OCI-M2 (cell line): ENCODE results near the gene GIGYF2.
"Not testable (repeated sequence)": the region's sequence is repeated elsewhere in the genome, so short reads cannot be mapped to it uniquely, and the experiment has no call there.

ENCODE experiments used
- DNase-seq: peaks from one replicate; lab custom pipeline; 2025; ENCODE audit not compliant: unreplicated experiment; lab: John Stamatoyannopoulos, UW

The GIGYF2 gene

DNA sequence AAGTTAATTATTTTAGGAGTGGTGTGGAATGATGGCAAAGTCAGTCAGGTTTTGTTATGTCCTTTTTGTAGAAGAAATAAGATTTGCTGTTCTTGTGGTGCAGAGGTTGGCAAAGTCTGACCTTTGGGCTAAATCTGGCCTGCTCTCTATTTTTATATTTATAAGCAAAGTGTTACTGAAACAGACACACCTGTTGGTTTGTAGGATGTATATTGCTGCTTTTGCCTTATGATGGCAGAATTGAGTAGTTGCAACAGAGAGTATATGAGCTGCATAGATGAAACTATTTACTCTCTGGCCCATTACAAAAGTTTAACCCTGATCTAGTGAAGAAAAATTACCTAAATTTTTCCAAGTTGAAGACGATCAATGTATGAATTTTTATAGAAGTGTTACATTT lies 113.3 kb downstream of the GIGYF2 start:
- DNase-seq: no peak

GRCh38 chr2:232815569-232815968 lies 118.4 kb downstream of the GIGYF2 start:
- no peak for DNase-seq

DNA sequence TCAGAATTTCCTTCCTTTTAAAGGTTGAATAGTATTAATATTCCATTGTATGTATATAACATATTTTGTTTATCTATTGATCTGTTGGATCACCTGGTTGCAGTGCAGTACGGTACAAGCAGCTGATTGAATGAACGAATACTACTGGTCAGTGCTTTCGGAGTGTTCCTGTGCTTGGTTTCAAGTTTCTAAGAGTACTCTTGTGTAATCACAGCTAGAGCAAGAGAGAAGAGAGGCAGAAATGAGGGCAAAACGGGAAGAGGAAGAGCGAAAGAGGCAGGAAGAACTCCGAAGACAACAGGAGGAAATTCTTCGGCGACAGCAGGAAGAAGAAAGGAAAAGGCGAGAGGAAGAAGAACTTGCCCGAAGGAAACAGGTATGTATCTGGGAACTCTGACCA lies 119.5 kb downstream of the GIGYF2 start:
- DNase-seq: no peak

- DNase-seq: no peak
These were observed 120.6 kb downstream of the GIGYF2 start for GRCh38 chr2:232817756-232818155.

DNA sequence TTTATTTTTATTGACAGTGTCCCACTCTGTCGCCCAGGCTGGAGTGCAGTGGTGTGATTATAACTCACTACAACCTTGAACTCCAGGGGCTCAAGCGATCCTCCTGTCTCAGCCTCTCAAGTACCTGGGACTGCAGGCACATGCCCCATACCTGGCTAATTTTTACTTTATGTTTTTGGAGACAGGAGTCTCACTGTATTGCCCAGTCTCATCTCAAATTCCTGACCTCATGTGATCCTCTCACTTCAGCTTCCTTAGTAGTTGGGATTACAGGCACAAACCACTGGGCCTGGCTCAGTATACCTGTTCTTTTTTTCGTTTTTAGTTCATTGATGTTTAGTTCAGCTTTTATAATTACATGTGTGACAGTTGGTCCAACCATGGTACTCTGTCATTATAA lies 132.9 kb downstream of the GIGYF2 start:
- no peak for DNase-seq

DNA sequence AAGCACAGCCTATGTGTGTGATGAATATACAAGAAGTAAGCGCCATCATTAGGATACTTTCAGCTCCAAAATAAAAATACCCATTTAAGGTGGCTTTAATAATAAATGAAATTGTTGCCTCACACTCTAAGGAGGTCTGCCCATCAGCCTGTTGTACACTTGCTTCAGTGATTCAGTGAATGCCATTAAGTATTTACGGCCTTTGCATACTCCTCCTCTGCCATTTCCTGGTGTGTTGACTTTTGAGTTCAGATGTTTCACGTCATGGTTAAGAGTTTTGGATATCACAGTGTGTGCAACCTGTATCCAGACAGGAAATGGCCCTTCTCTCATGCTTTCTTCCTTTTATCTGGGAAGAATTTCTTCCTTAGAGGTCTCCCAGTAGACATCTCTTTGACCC lies 134.4 kb downstream of the GIGYF2 start:
- no peak for DNase-seq

DNA sequence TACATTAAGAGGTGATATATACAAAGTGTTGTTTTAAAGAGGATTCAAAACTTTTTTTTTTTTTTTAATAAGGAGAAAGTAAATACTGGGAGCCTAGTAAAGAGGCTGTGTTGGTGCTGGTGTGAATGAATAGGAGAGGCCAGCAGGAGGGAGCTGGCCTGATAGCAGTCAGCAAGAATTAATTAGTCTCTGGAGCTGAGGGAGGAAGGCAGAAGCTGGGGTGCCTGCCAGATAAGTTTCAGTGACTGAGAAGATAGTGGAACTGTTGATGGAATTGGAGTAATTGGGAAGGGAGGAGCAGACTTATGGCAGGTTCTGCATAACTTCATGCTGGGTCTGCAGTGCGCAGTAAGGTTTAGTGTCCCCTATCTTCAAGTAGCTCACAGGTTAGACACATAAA lies 136.7 kb downstream of the GIGYF2 start:
- DNase-seq: no peak

GRCh38 chr2:232835687-232836208 lies 138.6 kb downstream of the GIGYF2 start:
- no peak for DNase-seq

DNA sequence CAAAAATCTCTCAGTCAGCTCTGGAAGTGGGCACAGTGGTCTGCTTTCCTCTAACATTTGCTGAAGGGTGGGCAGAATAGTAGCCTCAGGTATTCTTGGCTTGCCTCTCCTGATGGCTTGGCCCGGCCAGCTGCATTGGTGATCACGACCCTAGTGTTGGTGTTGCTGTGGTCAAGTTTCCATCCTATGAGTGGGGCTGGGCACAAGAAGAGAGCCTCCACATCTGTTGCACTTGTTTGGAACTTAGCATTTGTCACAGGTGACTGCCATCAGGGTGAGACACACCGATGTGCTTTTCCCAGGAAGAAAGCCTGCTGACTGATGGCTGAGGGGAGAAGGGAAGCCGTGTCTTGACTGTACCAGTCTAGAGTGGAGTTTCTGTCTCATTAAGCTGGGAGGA lies 139.8 kb downstream of the GIGYF2 start:
- no peak for DNase-seq

- no peak for DNase-seq
These were observed 141.3 kb downstream of the GIGYF2 start for GRCh38 chr2:232838406-232838874.

- no peak for DNase-seq
These were observed 142.4 kb downstream of the GIGYF2 start for GRCh38 chr2:232839411-232840079.

DNA sequence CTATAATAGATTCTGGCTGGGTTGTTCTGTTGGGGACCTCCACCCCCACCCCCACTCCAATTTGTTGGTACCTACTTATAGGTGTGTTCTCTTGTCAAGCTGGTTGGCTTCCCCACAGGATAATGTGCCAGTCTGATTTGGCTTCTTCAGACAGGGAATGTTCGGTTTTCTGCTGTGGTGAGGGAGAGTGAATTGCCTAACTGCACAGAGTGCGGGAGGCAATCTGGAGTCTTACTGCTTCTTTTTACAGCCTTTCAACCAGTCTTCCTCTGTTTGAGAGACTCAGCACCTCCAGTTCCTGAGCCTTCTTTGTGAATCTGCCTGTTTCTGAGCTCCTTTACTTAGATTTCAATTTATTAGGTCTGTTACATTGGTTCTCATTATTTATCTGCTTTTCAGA lies 145.6 kb downstream of the GIGYF2 start:
- no peak for DNase-seq

- no peak for DNase-seq
These were observed 146.7 kb downstream of the GIGYF2 start for GRCh38 chr2:232843834-232844233.

GRCh38 chr2:232846055-232846454 lies 148.9 kb downstream of the GIGYF2 start:
- no peak for DNase-seq

DNA sequence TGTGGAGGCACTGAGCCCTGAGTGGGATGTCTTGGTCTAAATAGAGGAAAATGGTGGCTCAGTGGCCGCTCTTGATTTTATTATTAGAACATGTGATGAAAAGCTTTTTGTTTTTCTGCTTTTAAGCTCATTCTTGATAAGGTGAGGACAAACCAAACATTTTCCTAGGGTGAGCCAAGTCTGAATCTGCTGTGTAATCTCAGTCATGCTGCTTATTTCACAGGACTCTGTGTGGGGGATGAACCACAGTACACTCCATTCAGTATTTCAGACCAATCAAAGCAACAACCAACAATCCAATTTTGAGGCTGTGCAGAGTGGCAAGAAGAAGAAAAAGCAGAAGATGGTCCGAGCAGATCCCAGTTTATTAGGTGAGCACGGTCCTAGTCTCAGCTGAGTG lies 152.9 kb downstream of the GIGYF2 start:
- DNase-seq: no peak

DNA sequence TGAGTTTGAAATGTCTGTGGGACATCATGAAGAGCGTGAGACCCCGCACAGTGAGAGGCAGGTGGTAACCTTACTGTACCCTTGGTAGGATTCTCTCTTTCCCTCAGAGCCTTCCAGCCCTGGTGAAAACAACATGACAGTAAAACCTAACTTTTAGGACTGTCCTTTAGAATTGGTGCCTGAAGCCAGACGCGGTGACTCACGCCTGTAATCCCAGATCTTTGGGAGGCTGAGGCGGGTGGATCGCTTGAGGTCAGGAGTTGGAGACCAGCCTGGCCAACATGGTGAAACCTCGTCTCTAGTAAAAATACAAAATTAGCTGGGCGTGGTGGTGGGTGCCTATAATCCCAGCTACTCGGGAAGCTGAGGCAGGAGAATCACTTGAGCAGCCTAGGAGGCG lies 154.9 kb downstream of the GIGYF2 start:
- DNase-seq: not testable (repeated sequence)

- no peak for DNase-seq
These were observed 155.5 kb downstream of the GIGYF2 start for GRCh38 chr2:232852676-232853075.

DNA sequence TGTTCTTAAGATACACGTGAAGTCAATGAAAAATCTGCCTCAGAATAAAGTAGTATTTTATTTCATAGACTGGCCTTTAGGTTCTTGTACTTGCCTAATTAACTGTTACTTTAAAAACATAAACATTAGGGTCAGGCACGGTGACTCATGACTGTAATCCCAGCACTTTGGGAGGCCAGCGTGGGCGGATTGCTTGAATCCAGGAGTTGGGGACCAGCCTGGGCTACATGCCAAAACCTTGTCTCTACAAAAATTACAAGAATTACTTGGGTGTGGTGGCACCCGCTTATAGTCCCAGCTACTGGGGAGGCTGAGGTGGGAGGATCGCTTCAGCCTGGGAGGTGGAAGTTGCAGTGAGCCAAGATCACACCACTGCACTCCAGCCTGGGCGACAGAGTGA lies 157.0 kb downstream of the GIGYF2 start:
- no peak for DNase-seq

- no peak for DNase-seq
These were observed 160.0 kb downstream of the GIGYF2 start for GRCh38 chr2:232857158-232857563.

DNA sequence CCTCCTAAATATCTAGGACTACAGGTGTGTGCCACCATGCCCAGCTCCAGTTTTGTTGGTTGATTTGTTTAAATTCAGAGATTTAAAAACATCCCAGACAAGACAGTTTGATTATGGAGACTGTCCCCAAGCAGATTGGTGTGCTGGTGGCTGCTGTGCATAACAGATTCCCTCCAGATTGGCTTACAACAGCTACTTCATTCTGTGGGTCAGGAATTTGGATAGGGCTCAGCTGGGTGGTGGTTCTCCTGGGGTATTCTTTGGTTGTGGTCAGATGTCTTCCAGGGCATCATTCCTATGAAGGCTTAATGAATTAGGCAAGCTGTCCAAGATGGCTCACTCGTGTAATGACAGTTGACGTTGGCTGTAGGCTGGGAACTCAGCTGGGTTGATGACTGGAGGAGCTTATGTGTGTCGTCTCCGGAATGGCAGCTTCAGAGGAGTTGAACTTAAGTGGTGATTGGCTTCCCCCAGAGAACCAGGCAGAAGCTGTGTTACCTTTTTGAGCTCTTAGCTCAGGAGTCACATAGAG lies 162.3 kb downstream of the GIGYF2 start:
- DNase-seq: no peak

- no peak for DNase-seq
These were observed 163.6 kb downstream of the GIGYF2 start for GRCh38 chr2:232860593-232861241.

DNA sequence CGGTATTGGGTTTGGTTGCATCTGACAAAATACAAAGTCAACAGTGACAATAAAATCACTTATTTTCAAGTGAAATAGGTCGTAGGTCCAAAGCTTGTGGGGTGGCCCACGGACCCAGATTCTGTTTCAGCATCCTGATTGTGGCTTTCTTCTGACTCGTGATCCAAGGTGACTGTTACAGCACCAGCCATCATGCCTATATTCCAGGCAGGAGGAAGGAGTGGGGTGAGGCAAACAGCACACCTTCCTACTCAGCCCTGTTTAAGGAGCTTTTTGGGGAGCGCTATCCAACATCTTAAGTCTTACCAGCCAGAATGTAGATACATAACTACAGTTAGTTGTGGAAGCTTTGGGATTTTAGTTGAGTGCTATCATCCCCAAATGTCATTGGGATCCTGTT lies 164.2 kb downstream of the GIGYF2 start:
- no peak for DNase-seq
